Fibroblast of lung (primary cell): ENCODE measurements around the gene NCOA1. TPM values are rescaled to one million over a fixed set of nuclear protein-coding genes. Genes with fewer than 3 reads are reported as not detected.

Experiments used
- DNase-seq, 2 donors: peaks; one replicate each; pipeline versions ENCODE4 v3.0.0 to v3.0.0-alpha.2; 2010; ENCODE audit warnings: low read depth in 2 of 2
- H2AFZ ChIP-seq: 2 replicates; pipeline ENCODE4 v1.5.1; 2012; ENCODE audit warnings: low read length, control low read depth, inconsistent platforms
- H3K27ac ChIP-seq: 2 replicates; pipeline ENCODE4 v1.5.1; 2011; ENCODE audit warnings: low read length, control low read depth; ENCODE audit not compliant: insufficient read depth
- H3K27me3 ChIP-seq: 2 replicates; pipeline ENCODE4 v1.5.1; 2011; ENCODE audit warnings: mild to moderate bottlenecking, low read length; ENCODE audit not compliant: control insufficient read depth, insufficient read depth
- H3K36me3 ChIP-seq: 2 replicates; pipeline ENCODE4 v1.5.1; 2011; ENCODE audit warnings: low read length; ENCODE audit not compliant: control insufficient read depth, insufficient read depth
- H3K4me1 ChIP-seq: 2 replicates; pipeline ENCODE4 v1.5.1; 2011; ENCODE audit warnings: low read length; ENCODE audit not compliant: control insufficient read depth, insufficient read depth; ENCODE audit errors: extremely low read depth
- H3K4me2 ChIP-seq: 2 replicates; pipeline ENCODE4 v1.5.1; 2011; ENCODE audit warnings: low read length, control low read depth; ENCODE audit not compliant: insufficient read depth; ENCODE audit errors: extremely low read depth
- H3K4me3 ChIP-seq, 4 experiments: fragments of 200-600 bp in 1 of 4; sonication (generic) in 1 of 4; replicated peaks in 1 of 4; 2 replicates each; pipeline ENCODE4 v1.5.1; 2011 to 2016; ENCODE audit warnings: low read length in 4 of 4, low read depth in 3 of 4, mild to moderate bottlenecking in 3 of 4, control low read depth in 2 of 4, inconsistent platforms in 1 of 4, mixed read lengths in 1 of 4; ENCODE audit not compliant: insufficient read depth in 1 of 4; ENCODE audit errors: control extremely low read depth in 1 of 4
- H3K79me2 ChIP-seq: 2 replicates; pipeline ENCODE4 v1.5.1; 2012; ENCODE audit warnings: mild to moderate bottlenecking, low read length, inconsistent platforms; ENCODE audit not compliant: control insufficient read depth, insufficient read depth
- H3K9ac ChIP-seq: 2 replicates; pipeline ENCODE4 v1.5.1; 2011; ENCODE audit warnings: mild to moderate bottlenecking, low read length, control low read depth; ENCODE audit not compliant: insufficient read depth
- H3K9me3 ChIP-seq: 2 replicates; pipeline ENCODE4 v1.5.1; 2012; ENCODE audit warnings: low read depth, low read length; ENCODE audit not compliant: control insufficient read depth, insufficient read depth
- H4K20me1 ChIP-seq: 2 replicates; pipeline ENCODE4 v1.5.1; 2011; ENCODE audit warnings: low read length; ENCODE audit not compliant: control insufficient read depth, insufficient read depth; ENCODE audit errors: extremely low read depth
- CTCF ChIP-seq, 2 donors: IDR thresholded peaks in 1 of 2; conservative IDR thresholded peaks in 1 of 2; 1 replicate in 1 of 2; 2 replicates in 1 of 2; pipeline ENCODE4 v1.5.1; 2011 to 2012; ENCODE audit warnings: low read length in 2 of 2, control low read depth in 1 of 2, inconsistent platforms in 1 of 2, low read depth in 1 of 2, mild to moderate bottlenecking in 1 of 2
- EZH2 ChIP-seq: IDR thresholded peaks from 2 replicates; pipeline ENCODE4 v1.5.1; 2012; ENCODE audit warnings: low read length, control low read depth, mild to moderate bottlenecking; ENCODE audit errors: missing control alignments
- polyA plus RNA-seq, 2 donors: library from polyadenylated mRNA; depleted of rRNA in 1 of 2; stranded (reverse) in 1 of 2; unstranded in 1 of 2; fragments of >200 nt; gene quantifications; 2 replicates each; pipeline ENCODE4 v1.2.1, GENCODE V29; 2011 to 2012; ENCODE audit warnings: missing spikeins in 1 of 2
- total RNA-seq: library from RNA; depleted of rRNA; stranded (reverse); fragments of >200 nt; gene quantifications from 2 replicates; pipeline ENCODE4 v1.2.1, GENCODE V29; 2014

NCOA1 gene
- total and polyA plus RNA-seq, 2 donors (not counting 1 experiment from before 2014, with no cell fraction given): 15.5 to 19.8 TPM

- Histone ChIP-seq H3K79me2 (no peaks in the 10 kb centered on the region), H3K36me3 (no peaks in the 10 kb centered on the region), H3K4me1 (no peaks in the 10 kb centered on the region), H3K4me3 (no peak overlapping the region), H3K9me3 (no peaks in the 10 kb centered on the region), H3K27ac (no peak overlapping the region), H3K27me3 (no peaks in the 10 kb centered on the region), H3K9ac (no peak overlapping the region), H2AFZ (no peak overlapping the region), H3K4me2 (no peak overlapping the region), H4K20me1 (no peaks in the 10 kb centered on the region)
- TF ChIP-seq EZH2 (no peak), CTCF (conservative IDR thresholded peaks at IDR 0.05 in 1 of 2, IDR thresholded peaks at IDR 0.05 in 1 of 2; ENCODE audit: low read depth in 1 of 2, low read length in 2 of 2) (no peak)
- no peak for DNase-seq
These were observed 283.3 kb downstream of the NCOA1 start for GRCh38 chr2:24774373-24774772.

- Histone ChIP-seq H3K9ac (no peak overlapping the region), H3K4me3 (no peak overlapping the region), H3K36me3 (no peaks in the 10 kb centered on the region), H4K20me1 (no peaks in the 10 kb centered on the region), H2AFZ (no peak overlapping the region), H3K9me3 (no peaks in the 10 kb centered on the region), H3K79me2 (no peaks in the 10 kb centered on the region), H3K27me3 (no peaks in the 10 kb centered on the region), H3K4me2 (no peak overlapping the region), H3K27ac (no peak overlapping the region), H3K4me1 (no peaks in the 10 kb centered on the region)
- no peak for DNase-seq
- TF ChIP-seq EZH2: no peak
- no peak for TF ChIP-seq CTCF (conservative IDR thresholded peaks at IDR 0.05 in 1 of 2, IDR thresholded peaks at IDR 0.05 in 1 of 2; ENCODE audit: low read depth in 1 of 2, low read length in 2 of 2)
These were observed 288.1 kb downstream of the NCOA1 start for GRCh38 chr2:24779116-24779515.

GRCh38 chr2:24783641-24784040 lies 292.6 kb downstream of the NCOA1 start:
- H3K36me3 ChIP-seq: no peaks in the 10 kb centered on the region
- no peak for DNase-seq
- no peak for TF ChIP-seq EZH2
- TF ChIP-seq CTCF (conservative IDR thresholded peaks at IDR 0.05 in 1 of 2, IDR thresholded peaks at IDR 0.05 in 1 of 2; ENCODE audit: low read depth in 1 of 2, low read length in 2 of 2): no peak
- no peaks in the 10 kb centered on the region for H3K27me3 ChIP-seq
- no peak overlapping the region for H3K9ac ChIP-seq
- H3K4me3 ChIP-seq: no peak overlapping the region
- no peak overlapping the region for H3K27ac ChIP-seq
- H3K79me2 ChIP-seq: no peaks in the 10 kb centered on the region
- H4K20me1 ChIP-seq: no peaks in the 10 kb centered on the region
- H3K4me2 ChIP-seq: no peak overlapping the region
- no peaks in the 10 kb centered on the region for H3K9me3 ChIP-seq
- no peaks in the 10 kb centered on the region for H3K4me1 ChIP-seq
- no peak overlapping the region for H2AFZ ChIP-seq
